Glutamatergic neuron (in vitro differentiated cells): ENCODE results near the gene AGPAT4. TPM values are rescaled to one million over a fixed set of nuclear protein-coding genes. Genes with fewer than 3 reads are reported as not detected.
A peak's percentile ranks its signal among the peaks of the same experiment; 100 is the strongest.

Source experiments
- DNase-seq: peaks from one replicate; pipeline ENCODE4 v3.0.0; 2022
- H3K27ac Mint-ChIP-seq: one replicate; pipeline ENCODE4 v1.8.0; 2020; ENCODE audit warnings: mild to moderate bottlenecking, mixed read lengths, inconsistent platforms; ENCODE audit not compliant: unreplicated experiment
- H3K27me3 Mint-ChIP-seq: one replicate; pipeline ENCODE4 v1.8.0; 2020; ENCODE audit warnings: mild to moderate bottlenecking, moderate library complexity, mixed read lengths, inconsistent platforms; ENCODE audit not compliant: unreplicated experiment
- H3K36me3 Mint-ChIP-seq: one replicate; pipeline ENCODE4 v1.8.0; 2020; ENCODE audit warnings: mild to moderate bottlenecking, mixed read lengths, inconsistent platforms; ENCODE audit not compliant: unreplicated experiment
- H3K4me1 Mint-ChIP-seq: one replicate; pipeline ENCODE4 v1.8.0; 2020; ENCODE audit warnings: mild to moderate bottlenecking, low read depth, mixed read lengths, inconsistent platforms; ENCODE audit not compliant: unreplicated experiment
- H3K4me3 Mint-ChIP-seq: one replicate; pipeline ENCODE4 v1.8.0; 2020; ENCODE audit warnings: mild to moderate bottlenecking, mixed read lengths, inconsistent platforms; ENCODE audit not compliant: unreplicated experiment
- H3K9me3 Mint-ChIP-seq: one replicate; pipeline ENCODE4 v1.8.0; 2020; ENCODE audit warnings: mild to moderate bottlenecking, moderate library complexity, mixed read lengths, inconsistent platforms; ENCODE audit not compliant: unreplicated experiment
- total RNA-seq: library from RNA; stranded (reverse); fragmentation: NEBNext Ultra II Directional; extraction: Animal tissue kit (Norgen Biotek cat#: 25700); gene quantifications from one replicate; pipeline ENCODE4 v1.2.1, GENCODE V29; 2021; ENCODE audit not compliant: unreplicated experiment
- TF ChIP-seq, protein P1 (sequence below): fragments of 200-600 bp; sonication (generic); IDR thresholded peaks from one replicate; pipeline ENCODE4 v1.5.0; 2021; ENCODE audit not compliant: partially characterized antibody, unreplicated experiment

AGPAT4 gene
- total RNA-seq, 1 donor from 2014 or later: 90.2 TPM

GRCh38 chr6:161217628-161218027 lies 56.2 kb downstream of the AGPAT4 start:
- Mint-ChIP-seq H3K4me3 (no peak overlapping the region), H3K4me1 (peaks cover 4% of the 10 kb centered on the region), H3K9me3 (peaks cover 10% of the 10 kb centered on the region), H3K36me3 (peaks cover 43% of the 10 kb centered on the region), H3K27me3 (no peaks in the 10 kb centered on the region), H3K27ac (peak overlapping the region; percentile 40)
- TF ChIP-seq, protein P1, sequence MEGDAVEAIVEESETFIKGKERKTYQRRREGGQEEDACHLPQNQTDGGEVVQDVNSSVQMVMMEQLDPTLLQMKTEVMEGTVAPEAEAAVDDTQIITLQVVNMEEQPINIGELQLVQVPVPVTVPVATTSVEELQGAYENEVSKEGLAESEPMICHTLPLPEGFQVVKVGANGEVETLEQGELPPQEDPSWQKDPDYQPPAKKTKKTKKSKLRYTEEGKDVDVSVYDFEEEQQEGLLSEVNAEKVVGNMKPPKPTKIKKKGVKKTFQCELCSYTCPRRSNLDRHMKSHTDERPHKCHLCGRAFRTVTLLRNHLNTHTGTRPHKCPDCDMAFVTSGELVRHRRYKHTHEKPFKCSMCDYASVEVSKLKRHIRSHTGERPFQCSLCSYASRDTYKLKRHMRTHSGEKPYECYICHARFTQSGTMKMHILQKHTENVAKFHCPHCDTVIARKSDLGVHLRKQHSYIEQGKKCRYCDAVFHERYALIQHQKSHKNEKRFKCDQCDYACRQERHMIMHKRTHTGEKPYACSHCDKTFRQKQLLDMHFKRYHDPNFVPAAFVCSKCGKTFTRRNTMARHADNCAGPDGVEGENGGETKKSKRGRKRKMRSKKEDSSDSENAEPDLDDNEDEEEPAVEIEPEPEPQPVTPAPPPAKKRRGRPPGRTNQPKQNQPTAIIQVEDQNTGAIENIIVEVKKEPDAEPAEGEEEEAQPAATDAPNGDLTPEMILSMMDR: no peak
- no peak for DNase-seq

GRCh38 chr6:161216616-161217205 lies 57.1 kb downstream of the AGPAT4 start:
- H3K27ac Mint-ChIP-seq: no peak overlapping the region
- H3K4me1 Mint-ChIP-seq: peaks cover 4% of the 10 kb centered on the region
- peaks cover 41% of the 10 kb centered on the region for H3K36me3 Mint-ChIP-seq
- no peaks in the 10 kb centered on the region for H3K27me3 Mint-ChIP-seq
- H3K9me3 Mint-ChIP-seq: peaks cover 10% of the 10 kb centered on the region
- H3K4me3 Mint-ChIP-seq: no peak overlapping the region
- TF ChIP-seq, protein P1: no peak
- DNase-seq: no peak

GRCh38 chr6:161215876-161216615 lies 57.8 kb downstream of the AGPAT4 start:
- H3K27ac Mint-ChIP-seq: no peak overlapping the region
- H3K27me3 Mint-ChIP-seq: no peaks in the 10 kb centered on the region
- DNase-seq: no peak
- peaks cover 11% of the 10 kb centered on the region for H3K9me3 Mint-ChIP-seq
- TF ChIP-seq, protein P1: no peak
- H3K4me3 Mint-ChIP-seq: no peak overlapping the region
- peaks cover 48% of the 10 kb centered on the region for H3K36me3 Mint-ChIP-seq
- peaks cover 4% of the 10 kb centered on the region for H3K4me1 Mint-ChIP-seq

DNA sequence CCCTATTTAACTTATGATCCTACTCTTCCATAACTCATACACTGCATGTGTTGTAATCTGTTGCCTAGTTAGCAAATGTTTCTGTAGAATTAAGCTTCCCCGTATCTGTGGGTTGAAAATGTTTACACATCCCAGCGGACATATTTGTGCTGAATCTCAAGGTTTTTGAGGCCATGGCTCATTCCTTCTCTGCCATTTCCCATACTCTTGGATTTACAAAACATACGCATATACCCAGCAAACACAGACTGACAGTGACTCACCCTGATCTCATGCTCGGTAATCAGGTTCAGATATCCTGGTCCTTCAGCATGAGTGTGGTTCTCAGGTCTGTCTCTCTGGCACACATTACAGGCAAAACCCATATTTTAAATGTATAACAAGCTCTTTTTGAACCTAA lies 58.7 kb downstream of the AGPAT4 start:
- TF ChIP-seq, protein P1: no peak
- H3K27me3 Mint-ChIP-seq: no peaks in the 10 kb centered on the region
- peaks cover 11% of the 10 kb centered on the region for H3K9me3 Mint-ChIP-seq
- H3K4me3 Mint-ChIP-seq: no peak overlapping the region
- H3K36me3 Mint-ChIP-seq: peaks cover 55% of the 10 kb centered on the region
- no peak for DNase-seq
- no peak overlapping the region for H3K27ac Mint-ChIP-seq
- peaks cover 4% of the 10 kb centered on the region for H3K4me1 Mint-ChIP-seq

DNA sequence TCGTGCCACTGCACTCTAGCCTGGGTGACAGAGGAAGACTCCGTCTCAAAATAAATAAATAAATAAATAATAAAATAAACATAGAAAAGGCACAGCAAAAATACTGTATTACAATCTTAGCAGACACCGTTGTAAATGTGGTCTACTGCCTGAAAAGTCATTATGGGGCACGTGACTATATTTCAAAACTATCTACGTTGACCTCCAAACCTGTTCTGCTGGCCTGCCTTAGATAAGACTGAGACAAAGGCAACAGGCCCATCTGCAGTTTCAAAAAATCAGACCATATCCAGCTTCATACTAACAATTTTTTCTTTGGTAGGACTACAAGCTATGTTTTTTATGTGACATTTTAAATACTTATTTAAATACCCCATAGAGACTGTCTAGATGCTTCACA lies 59.1 kb downstream of the AGPAT4 start:
- H3K9me3 Mint-ChIP-seq: peaks cover 11% of the 10 kb centered on the region
- H3K4me1 Mint-ChIP-seq: peaks cover 4% of the 10 kb centered on the region
- H3K27me3 Mint-ChIP-seq: no peaks in the 10 kb centered on the region
- TF ChIP-seq, protein P1: no peak
- H3K27ac Mint-ChIP-seq: no peak overlapping the region
- no peak for DNase-seq
- H3K4me3 Mint-ChIP-seq: no peak overlapping the region
- H3K36me3 Mint-ChIP-seq: peaks cover 59% of the 10 kb centered on the region
